Epithelial cell of proximal tubule (primary cell): Measurements from ENCODE around the gene NET1. TPM values are rescaled to one million over a fixed set of nuclear protein-coding genes. Genes with fewer than 3 reads are reported as not detected.

ENCODE experiments used
- DNase-seq: peaks from one replicate; pipeline ENCODE4 v3.0.0-alpha.2; 2011; ENCODE audit warnings: low read depth
- H3K4me3 ChIP-seq: 2 replicates; pipeline ENCODE4 v1.5.1; 2011; ENCODE audit warnings: low read depth, mild to moderate bottlenecking, low read length
- total RNA-seq: library from RNA; depleted of rRNA; stranded (reverse); fragments of >200 nt; gene quantifications from 2 replicates; pipeline ENCODE4 v1.2.3, GENCODE V29; 2015
- TF ChIP-seq, protein P1 (sequence below): conservative IDR thresholded peaks from 2 replicates; pipeline ENCODE4 v1.5.1; 2012; ENCODE audit warnings: low read depth, mild to moderate bottlenecking, low read length

The NET1 gene
- total RNA-seq, 1 donor from 2014 or later, result 122 TPM

DNA sequence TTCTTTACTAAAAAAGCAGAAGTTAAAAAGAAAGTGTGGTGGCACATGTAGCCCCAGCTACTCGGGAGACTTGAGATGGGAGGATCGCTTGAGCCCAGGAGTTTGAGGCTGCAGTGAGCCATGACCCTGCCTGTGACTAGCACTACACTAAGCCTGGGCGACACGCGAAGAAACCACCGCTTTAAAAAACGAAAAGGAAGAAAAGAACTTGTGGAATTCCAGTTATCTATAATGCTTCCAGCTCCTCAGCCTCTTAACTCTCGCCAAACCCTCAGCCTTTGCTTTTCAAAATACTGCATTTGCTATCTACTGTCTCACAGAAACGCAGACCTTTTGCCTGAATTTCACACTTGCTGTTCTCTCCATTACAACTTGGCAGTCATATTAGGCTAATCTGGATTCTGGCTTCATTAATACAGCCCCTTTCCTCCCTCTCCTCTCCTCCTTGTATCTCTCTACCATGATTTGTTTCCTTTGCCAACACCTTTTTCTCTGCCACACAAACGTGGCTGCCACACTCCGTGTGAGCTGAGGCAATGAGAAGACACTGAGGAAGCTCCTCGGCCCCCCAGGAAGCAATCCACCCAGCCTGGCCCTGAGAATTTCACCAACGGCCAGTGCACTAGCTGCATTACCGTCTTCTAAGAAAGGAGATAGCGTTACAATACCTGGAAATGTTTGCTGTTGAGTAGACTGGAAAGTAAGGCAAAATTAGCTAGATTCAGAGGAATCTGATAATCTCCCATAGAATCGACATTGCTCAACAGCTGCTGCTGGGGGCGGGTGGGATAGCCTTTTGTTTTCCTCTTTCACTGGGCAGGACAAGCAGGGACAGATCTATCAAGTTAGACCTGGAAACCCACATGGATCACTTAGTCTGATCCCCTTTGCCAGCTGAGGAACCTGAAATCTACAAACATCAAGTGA, 49.8 kb downstream of the NET1 start:
- TF ChIP-seq, protein P1, sequence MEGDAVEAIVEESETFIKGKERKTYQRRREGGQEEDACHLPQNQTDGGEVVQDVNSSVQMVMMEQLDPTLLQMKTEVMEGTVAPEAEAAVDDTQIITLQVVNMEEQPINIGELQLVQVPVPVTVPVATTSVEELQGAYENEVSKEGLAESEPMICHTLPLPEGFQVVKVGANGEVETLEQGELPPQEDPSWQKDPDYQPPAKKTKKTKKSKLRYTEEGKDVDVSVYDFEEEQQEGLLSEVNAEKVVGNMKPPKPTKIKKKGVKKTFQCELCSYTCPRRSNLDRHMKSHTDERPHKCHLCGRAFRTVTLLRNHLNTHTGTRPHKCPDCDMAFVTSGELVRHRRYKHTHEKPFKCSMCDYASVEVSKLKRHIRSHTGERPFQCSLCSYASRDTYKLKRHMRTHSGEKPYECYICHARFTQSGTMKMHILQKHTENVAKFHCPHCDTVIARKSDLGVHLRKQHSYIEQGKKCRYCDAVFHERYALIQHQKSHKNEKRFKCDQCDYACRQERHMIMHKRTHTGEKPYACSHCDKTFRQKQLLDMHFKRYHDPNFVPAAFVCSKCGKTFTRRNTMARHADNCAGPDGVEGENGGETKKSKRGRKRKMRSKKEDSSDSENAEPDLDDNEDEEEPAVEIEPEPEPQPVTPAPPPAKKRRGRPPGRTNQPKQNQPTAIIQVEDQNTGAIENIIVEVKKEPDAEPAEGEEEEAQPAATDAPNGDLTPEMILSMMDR, result no peak
- no peak for DNase-seq
- no peak overlapping the region for H3K4me3 ChIP-seq

- TF ChIP-seq, protein P1, result no peak
- H3K4me3 ChIP-seq, result no peak overlapping the region
- DNase-seq, result no peak
Measured at GRCh38 chr10:5462841-5463293, 50.5 kb downstream of the NET1 start.

DNA sequence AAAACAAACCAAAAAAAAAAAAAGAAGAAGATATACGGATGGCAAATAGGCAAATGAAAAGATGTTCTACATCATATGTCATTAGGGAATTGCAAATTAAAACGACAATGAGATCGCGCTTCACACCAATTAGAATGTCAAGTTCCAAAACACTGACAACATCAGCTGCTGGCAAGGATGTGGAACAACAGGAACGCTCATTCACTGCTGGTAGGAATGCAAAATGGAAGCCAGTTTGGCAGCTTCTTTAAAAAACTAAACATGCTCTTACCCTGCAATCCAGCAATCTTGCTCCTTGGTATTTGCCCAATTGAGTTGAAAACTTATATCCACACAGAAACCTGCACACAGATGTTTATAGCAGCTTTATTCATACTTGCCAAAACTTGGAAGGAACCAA, 52.2 kb downstream of the NET1 start:
- H3K4me3 ChIP-seq, result no peak overlapping the region
- DNase-seq, result no peak
- TF ChIP-seq, protein P1, result no peak

- H3K4me3 ChIP-seq, result no peak overlapping the region
- TF ChIP-seq, protein P1, result no peak
Measured at GRCh38 chr10:5465976-5466450, 53.7 kb downstream of the NET1 start.

GRCh38 chr10:5466451-5467206, 54.3 kb downstream of the NET1 start:
- DNase-seq, result no peak
- no peak overlapping the region for H3K4me3 ChIP-seq
- TF ChIP-seq, protein P1, result no peak

More at GRCh38 chr10:5465976-5466450, 53.7 kb downstream of the NET1 start:
- DNase-seq, result no peak

DNA sequence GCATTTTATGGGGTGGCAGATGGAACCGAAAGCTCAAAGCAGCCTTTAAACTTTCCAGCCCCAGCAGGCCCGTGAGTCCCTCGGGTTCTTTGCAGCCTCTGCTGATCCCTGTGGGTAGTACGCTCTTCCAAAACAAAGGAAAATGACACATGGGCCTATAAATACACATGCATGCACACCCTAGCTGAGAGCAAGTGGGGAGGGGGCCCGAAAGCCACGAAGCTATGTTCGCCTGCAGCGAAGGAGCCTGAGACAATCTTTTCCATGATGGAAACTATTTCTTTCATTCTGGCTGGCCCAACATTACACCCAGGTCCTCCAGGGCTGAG, 54.8 kb downstream of the NET1 start:
- no peak overlapping the region for H3K4me3 ChIP-seq
- no peak for DNase-seq
- TF ChIP-seq, protein P1, result no peak
